SH-SY5Y (cell line): ENCODE measurements around the gene DIAPH3.

ENCODE experiments used
- GATA2 ChIP-seq: IDR thresholded peaks from 2 replicates; pipeline ENCODE4 v1.6.1; 2011; ENCODE audit warnings: mild to moderate bottlenecking, low read depth, low read length
- GATA3 ChIP-seq: IDR thresholded peaks from 2 replicates; pipeline ENCODE4 v1.6.1; 2011; ENCODE audit warnings: low read depth, mild to moderate bottlenecking, low read length, moderate library complexity

DNA sequence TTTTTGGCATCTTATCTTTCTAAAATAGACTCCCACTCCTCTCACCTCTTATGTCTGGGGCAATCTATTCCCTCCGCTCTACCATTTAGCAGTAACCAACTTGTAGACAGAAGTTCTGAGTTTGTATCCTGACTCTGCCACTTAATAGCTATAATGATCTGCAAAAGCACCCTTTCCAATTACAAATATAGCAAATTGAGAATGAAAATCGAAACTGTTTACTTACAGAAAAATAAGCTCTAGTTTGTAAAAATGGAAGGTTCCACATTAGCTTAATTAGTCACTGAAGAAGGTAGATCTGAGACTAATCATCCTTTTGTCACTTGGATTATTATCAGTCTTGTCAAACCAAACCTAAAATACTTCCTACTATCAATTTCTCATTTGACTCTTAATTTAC lies 409.3 kb downstream of the DIAPH3 start:
- TF ChIP-seq GATA2 = no peak
- TF ChIP-seq GATA3 = no peak
